ENCODE measurements around the gene DDA1. TPM values are rescaled to one million over a fixed set of nuclear protein-coding genes. Genes with fewer than 3 reads are reported as not detected.
A peak's percentile ranks its signal among the peaks of the same experiment; 100 is the strongest.

The DDA1 gene
- total and polyA plus RNA-seq, 2 of the 13 experiments (the other 11 are each of a cell fraction or from before 2014, with no cell fraction given): 24.5 to 26.0 TPM

DNA sequence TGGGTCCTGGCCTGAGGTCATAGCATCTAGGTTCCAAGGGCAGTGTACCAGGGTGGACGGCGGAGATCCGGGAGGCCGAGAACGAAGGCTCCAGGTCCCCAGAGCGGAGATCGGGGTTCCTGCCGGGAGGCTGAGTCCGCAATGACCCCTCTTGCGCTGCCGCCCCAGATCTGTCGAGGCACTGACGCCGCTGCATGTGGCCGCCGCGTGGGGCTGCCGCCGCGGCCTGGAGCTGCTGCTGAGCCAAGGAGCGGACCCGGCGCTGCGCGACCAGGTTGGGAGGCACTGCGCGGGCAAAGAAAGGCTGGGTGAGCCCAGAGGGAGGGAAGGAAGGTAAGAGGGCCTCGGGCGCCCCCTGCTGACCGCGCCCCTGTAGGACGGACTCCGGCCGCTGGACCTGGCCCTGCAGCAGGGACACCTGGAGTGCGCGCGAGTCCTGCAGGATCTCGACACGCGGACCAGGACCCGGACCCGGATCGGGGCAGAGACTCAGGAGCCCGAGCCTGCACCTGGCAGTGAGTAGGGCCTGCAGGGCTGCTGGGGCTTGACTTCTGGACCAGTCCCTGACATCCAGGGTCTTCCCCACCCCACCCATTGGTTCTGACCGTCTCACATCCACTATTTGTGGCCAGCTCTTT lies 26.8 kb upstream of the DDA1 start (continued):
- TF ChIP-seq, protein P1, sequence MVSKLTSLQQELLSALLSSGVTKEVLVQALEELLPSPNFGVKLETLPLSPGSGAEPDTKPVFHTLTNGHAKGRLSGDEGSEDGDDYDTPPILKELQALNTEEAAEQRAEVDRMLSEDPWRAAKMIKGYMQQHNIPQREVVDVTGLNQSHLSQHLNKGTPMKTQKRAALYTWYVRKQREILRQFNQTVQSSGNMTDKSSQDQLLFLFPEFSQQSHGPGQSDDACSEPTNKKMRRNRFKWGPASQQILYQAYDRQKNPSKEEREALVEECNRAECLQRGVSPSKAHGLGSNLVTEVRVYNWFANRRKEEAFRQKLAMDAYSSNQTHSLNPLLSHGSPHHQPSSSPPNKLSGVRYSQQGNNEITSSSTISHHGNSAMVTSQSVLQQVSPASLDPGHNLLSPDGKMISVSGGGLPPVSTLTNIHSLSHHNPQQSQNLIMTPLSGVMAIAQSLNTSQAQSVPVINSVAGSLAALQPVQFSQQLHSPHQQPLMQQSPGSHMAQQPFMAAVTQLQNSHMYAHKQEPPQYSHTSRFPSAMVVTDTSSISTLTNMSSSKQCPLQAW (CRISPR knock-in tag; IDR thresholded peaks at IDR 0.05): peak; percentile 59; the same call in 1 of the 2 replicates
- no peak for TF ChIP-seq ZNF24 (IDR thresholded peaks at IDR 0.05)
- no peak for TF ChIP-seq ZNF737 (CRISPR knock-in tag; IDR thresholded peaks at IDR 0.05; ENCODE audit: borderline replicate concordance)
- no peak for TF ChIP-seq ZNF674 (CRISPR knock-in tag; IDR thresholded peaks at IDR 0.05; ENCODE audit: low read depth)
- 0 out of 2 replicates have a peak, but pooled peaks have one; percentile 38 for TF ChIP-seq ZNF761 (CRISPR knock-in tag; conservative IDR thresholded peaks at IDR 0.05)
- TF ChIP-seq, protein P2, sequence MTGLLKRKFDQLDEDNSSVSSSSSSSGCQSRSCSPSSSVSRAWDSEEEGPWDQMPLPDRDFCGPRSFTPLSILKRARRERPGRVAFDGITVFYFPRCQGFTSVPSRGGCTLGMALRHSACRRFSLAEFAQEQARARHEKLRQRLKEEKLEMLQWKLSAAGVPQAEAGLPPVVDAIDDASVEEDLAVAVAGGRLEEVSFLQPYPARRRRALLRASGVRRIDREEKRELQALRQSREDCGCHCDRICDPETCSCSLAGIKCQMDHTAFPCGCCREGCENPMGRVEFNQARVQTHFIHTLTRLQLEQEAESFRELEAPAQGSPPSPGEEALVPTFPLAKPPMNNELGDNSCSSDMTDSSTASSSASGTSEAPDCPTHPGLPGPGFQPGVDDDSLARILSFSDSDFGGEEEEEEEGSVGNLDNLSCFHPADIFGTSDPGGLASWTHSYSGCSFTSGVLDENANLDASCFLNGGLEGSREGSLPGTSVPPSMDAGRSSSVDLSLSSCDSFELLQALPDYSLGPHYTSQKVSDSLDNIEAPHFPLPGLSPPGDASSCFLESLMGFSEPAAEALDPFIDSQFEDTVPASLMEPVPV (CRISPR knock-in tag; IDR thresholded peaks at IDR 0.05): peak; percentile 33; the same call in 1 of the 2 replicates
- peak; percentile 55; the same call in 1 of the 2 replicates for TF ChIP-seq ZFX (CRISPR knock-in tag; IDR thresholded peaks at IDR 0.05; ENCODE audit: low read depth)
- TF ChIP-seq, protein P3, sequence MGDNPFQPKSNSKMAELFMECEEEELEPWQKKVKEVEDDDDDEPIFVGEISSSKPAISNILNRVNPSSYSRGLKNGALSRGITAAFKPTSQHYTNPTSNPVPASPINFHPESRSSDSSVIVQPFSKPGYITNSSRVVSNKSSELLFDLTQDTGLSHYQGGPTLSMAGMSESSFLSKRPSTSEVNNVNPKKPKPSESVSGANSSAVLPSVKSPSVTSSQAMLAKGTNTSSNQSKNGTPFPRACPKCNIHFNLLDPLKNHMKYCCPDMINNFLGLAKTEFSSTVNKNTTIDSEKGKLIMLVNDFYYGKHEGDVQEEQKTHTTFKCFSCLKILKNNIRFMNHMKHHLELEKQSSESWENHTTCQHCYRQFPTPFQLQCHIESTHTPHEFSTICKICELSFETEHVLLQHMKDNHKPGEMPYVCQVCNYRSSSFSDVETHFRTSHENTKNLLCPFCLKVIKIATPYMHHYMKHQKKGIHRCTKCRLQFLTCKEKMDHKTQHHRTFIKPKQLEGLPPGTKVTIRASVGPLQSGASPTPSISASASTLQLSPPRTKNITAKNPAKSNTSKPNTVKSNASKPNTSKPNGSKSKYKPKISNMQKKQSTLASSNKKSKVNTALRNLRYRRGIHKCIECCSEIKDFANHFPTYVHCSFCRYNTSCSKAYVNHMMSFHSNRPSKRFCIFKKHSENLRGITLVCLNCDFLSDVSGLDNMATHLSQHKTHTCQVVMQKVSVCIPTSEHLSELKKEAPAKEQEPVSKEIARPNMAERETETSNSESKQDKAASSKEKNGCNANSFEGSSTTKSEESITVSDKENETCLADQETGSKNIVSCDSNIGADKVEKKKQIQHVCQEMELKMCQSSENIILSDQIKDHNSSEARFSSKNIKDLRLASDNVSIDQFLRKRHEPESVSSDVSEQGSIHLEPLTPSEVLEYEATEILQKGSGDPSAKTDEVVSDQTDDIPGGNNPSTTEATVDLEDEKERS (CRISPR knock-in tag; IDR thresholded peaks at IDR 0.05): no peak
- TF ChIP-seq, protein P4, sequence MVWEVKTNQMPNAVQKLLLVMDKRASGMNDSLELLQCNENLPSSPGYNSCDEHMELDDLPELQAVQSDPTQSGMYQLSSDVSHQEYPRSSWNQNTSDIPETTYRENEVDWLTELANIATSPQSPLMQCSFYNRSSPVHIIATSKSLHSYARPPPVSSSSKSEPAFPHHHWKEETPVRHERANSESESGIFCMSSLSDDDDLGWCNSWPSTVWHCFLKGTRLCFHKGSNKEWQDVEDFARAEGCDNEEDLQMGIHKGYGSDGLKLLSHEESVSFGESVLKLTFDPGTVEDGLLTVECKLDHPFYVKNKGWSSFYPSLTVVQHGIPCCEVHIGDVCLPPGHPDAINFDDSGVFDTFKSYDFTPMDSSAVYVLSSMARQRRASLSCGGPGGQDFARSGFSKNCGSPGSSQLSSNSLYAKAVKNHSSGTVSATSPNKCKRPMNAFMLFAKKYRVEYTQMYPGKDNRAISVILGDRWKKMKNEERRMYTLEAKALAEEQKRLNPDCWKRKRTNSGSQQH (CRISPR knock-in tag; IDR thresholded peaks at IDR 0.05; ENCODE audit: low read depth): 0 out of 2 replicates have a peak, but pooled peaks have one; percentile 31
- TF ChIP-seq, protein P5, sequence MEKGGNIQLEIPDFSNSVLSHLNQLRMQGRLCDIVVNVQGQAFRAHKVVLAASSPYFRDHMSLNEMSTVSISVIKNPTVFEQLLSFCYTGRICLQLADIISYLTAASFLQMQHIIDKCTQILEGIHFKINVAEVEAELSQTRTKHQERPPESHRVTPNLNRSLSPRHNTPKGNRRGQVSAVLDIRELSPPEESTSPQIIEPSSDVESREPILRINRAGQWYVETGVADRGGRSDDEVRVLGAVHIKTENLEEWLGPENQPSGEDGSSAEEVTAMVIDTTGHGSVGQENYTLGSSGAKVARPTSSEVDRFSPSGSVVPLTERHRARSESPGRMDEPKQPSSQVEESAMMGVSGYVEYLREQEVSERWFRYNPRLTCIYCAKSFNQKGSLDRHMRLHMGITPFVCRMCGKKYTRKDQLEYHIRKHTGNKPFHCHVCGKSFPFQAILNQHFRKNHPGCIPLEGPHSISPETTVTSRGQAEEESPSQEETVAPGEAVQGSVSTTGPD (CRISPR knock-in tag; IDR thresholded peaks at IDR 0.05): no peak
- no peak for TF ChIP-seq ZNF33A (CRISPR knock-in tag; IDR thresholded peaks at IDR 0.05; ENCODE audit: borderline replicate concordance)
- TF ChIP-seq, protein P6, sequence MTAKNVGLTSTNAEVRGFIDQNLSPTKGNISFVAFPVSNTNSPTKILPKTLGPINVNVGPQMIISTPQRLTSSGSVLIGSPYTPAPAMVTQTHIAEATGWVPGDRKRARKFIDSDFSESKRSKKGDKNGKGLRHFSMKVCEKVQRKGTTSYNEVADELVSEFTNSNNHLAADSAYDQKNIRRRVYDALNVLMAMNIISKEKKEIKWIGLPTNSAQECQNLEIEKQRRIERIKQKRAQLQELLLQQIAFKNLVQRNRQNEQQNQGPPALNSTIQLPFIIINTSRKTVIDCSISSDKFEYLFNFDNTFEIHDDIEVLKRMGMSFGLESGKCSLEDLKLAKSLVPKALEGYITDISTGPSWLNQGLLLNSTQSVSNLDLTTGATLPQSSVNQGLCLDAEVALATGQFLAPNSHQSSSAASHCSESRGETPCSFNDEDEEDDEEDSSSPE (CRISPR knock-in tag; IDR thresholded peaks at IDR 0.05): peak; percentile 64
